Esophagus muscularis mucosa (tissue), 4 donors: Measurements from ENCODE around the gene CEP104.

Experiments
- CTCF ChIP-seq, 3 experiments: fragments of 200-600 bp in 2 of 3; fragments of 450-650 bp in 1 of 3; sonication (generic) in 2 of 3; IDR thresholded peaks; one replicate each; pipeline ENCODE4 v1.5.1; 2017 to 2019; ENCODE audit warnings: antibody characterized with exemption in 3 of 3, mild to moderate bottlenecking in 2 of 3, moderate library complexity in 1 of 3
- EP300 ChIP-seq: sonication (generic); formaldehyde crosslinking; IDR thresholded peaks from one replicate; pipeline ENCODE4 v1.6.1; 2017; ENCODE audit warnings: antibody characterized with exemption
- POLR2A ChIP-seq: fragments of 450-650 bp; IDR thresholded peaks from one replicate; pipeline ENCODE4 v1.6.1; 2017; ENCODE audit warnings: antibody characterized with exemption, moderate library complexity, mild to moderate bottlenecking, low read depth
- POLR2AphosphoS5 ChIP-seq, 2 donors: sonication (generic); formaldehyde crosslinking; IDR thresholded peaks; one replicate each; pipeline ENCODE4 v1.6.1; 2017; ENCODE audit warnings: antibody characterized with exemption in 2 of 2

- TF ChIP-seq POLR2A = no peak
- peak in 2 of 3 experiments; percentile 20 to 26 for TF ChIP-seq CTCF (IDR thresholded peaks at IDR 0.05)
- peak; percentile 89 to 95 for TF ChIP-seq POLR2AphosphoS5 (IDR thresholded peaks at IDR 0.05)
- TF ChIP-seq EP300 = peak; percentile 0
Measured at GRCh38 chr1:3796215-3797061, 60.6 kb downstream of the CEP104 start, which contains the start of gene LRRC47.
